GM12878 (cell line): ENCODE results near the gene ANKHD1. TPM values are rescaled to one million over a fixed set of nuclear protein-coding genes. Genes with fewer than 3 reads are reported as not detected.

Experiments used
- ATAC-seq: fragments of 200-7000 bp; cut with Tn5 transposase; 3 replicates; pipeline ENCODE4 v1.9.1; 2020; ENCODE audit warnings: mild to moderate bottlenecking, moderate library complexity
- BruUV-seq: library from RNA; stranded (reverse); fragments of 400-500 nt; replicated peaks from 2 replicates; lab custom pipeline; 2021; lab: Mats Ljungman, UMichigan
- CTCF ChIA-PET: fragments of 300-600 bp; sonication (Branson Sonifier 250); formaldehyde crosslinking; extraction: SDS; loops from one replicate; lab custom pipeline; 2021; ENCODE audit warnings: inconsistent platforms; lab: Yijun Ruan, JAX
- POLR2A ChIA-PET: fragments of 350-600 bp; formaldehyde crosslinking; extraction: SDS; loops from one replicate; lab custom pipeline; 2021; ENCODE audit warnings: inconsistent platforms; lab: Charles Lee
- RAD21 ChIA-PET: fragments of 300-600 bp; sonication (Branson Sonifier 250); formaldehyde crosslinking; loops from one replicate; lab custom pipeline; 2023; ENCODE audit warnings: antibody characterized with exemption; ENCODE audit not compliant: unreplicated experiment; lab: Charles Lee
- SMC1A ChIA-PET: fragments of 300-600 bp; sonication (Branson Sonifier 250); formaldehyde crosslinking; loops from one replicate; lab custom pipeline; 2023; ENCODE audit not compliant: unreplicated experiment, uncharacterized antibody; lab: Charles Lee
- DNase-seq: peaks from one replicate; pipeline ENCODE4 v3.0.0-alpha.2; 2011; ENCODE audit warnings: low read depth, low spot score
- FAIRE-seq: peaks from 3 replicates; lab custom pipeline; 2011; peaks lifted over from hg19 to GRCh38; lab: Jason Lieb, UNC
- H2AFZ ChIP-seq: 2 replicates; pipeline ENCODE4 v1.6.0; 2011; ENCODE audit warnings: low read depth, low read length, control low read depth; ENCODE audit not compliant: control insufficient read depth
- H3K27ac ChIP-seq: 2 replicates; pipeline ENCODE4 v1.5.1; 2011; ENCODE audit warnings: control low read depth; ENCODE audit not compliant: control insufficient read depth, insufficient read depth
- H3K27me3 ChIP-seq, 2 experiments: replicated peaks in 1 of 2; 2 replicates each; pipeline versions ENCODE4 v1.6.0 to v1.6.1; 2011; ENCODE audit warnings: low read length in 1 of 2; ENCODE audit not compliant: control insufficient read depth in 2 of 2, insufficient read depth in 2 of 2
- H3K36me3 ChIP-seq, 2 experiments: 2 replicates each; pipeline ENCODE4 v1.5.1; 2011; ENCODE audit warnings: low read length in 1 of 2; ENCODE audit not compliant: control insufficient read depth in 2 of 2, insufficient read depth in 2 of 2
- H3K4me1 ChIP-seq: 2 replicates; pipeline ENCODE4 v1.6.1; 2011; ENCODE audit warnings: mild to moderate bottlenecking, low read length, moderate library complexity, mixed read lengths; ENCODE audit not compliant: control insufficient read depth, insufficient read depth
- H3K4me2 ChIP-seq: 2 replicates; pipeline ENCODE4 v1.6.0; 2011; ENCODE audit warnings: control low read depth; ENCODE audit not compliant: control insufficient read depth, insufficient read depth
- H3K4me3 ChIP-seq: fragments of 200-600 bp; sonication (generic); 2 replicates; pipeline ENCODE4 v1.5.1; 2016
- H3K79me2 ChIP-seq: 2 replicates; pipeline ENCODE4 v1.6.0; 2011; ENCODE audit warnings: low read length; ENCODE audit not compliant: control insufficient read depth, insufficient read depth
- H3K9ac ChIP-seq: 2 replicates; pipeline ENCODE4 v1.8.0; 2011; ENCODE audit warnings: low read length, control low read depth, mixed read lengths; ENCODE audit not compliant: control insufficient read depth, insufficient read depth
- H3K9me3 ChIP-seq: replicated peaks from 3 replicates; pipeline ENCODE4 v1.5.1; 2011; ENCODE audit warnings: mild to moderate bottlenecking, low read length; ENCODE audit not compliant: control insufficient read depth, insufficient read depth
- H4K20me1 ChIP-seq: 2 replicates; pipeline ENCODE4 v1.6.0; 2011; ENCODE audit not compliant: control insufficient read depth, insufficient read depth
- PBX3 ChIP-seq: IDR thresholded peaks from 2 replicates; pipeline ENCODE4 v1.6.1; 2011; ENCODE audit warnings: mild to moderate bottlenecking, low read depth, low read length, moderate library complexity; ENCODE audit not compliant: insufficient replicate concordance
- USF1 ChIP-seq: IDR thresholded peaks from 2 replicates; pipeline ENCODE4 v1.6.1; 2011; ENCODE audit warnings: borderline replicate concordance, low read depth, mild to moderate bottlenecking, moderate library complexity, mixed read lengths, low read length; ENCODE audit not compliant: insufficient read depth; ENCODE audit errors: extremely low read length
- ZNF384 ChIP-seq: IDR thresholded peaks from 2 replicates; pipeline ENCODE4 v1.6.1; 2012; ENCODE audit warnings: low read depth, mild to moderate bottlenecking, low read length, improper control_type of control experiment, borderline replicate concordance
- ZNF592 ChIP-seq: fragments of 450-650 bp; IDR thresholded peaks from 2 replicates; pipeline ENCODE4 v1.6.1; 2017; ENCODE audit warnings: mild to moderate bottlenecking, moderate library complexity
- whole genome bisulfite sequencing: methylation state at CpG from one replicate; pipeline ENCODE4 v1.1.6; 2016; ENCODE audit warnings: low lambda C conversion rate; ENCODE audit not compliant: insufficient replicate concordance, insufficient coverage; ENCODE audit errors: missing lambda C conversion rate; 5-methylcytosine and 5-hydroxymethylcytosine counted together
- in situ Hi-C: fragments of 300-500 bp; cut with MboI; formaldehyde crosslinking; loops from 9 replicates; pipeline ENCODE4 v1.14.3; 2018; ENCODE audit warnings: mixed read lengths
- intact Hi-C: fragments of 100-400 bp; cut with micrococcal nuclease; formaldehyde crosslinking; loops from one replicate; pipeline ENCODE4 v1.14.2; 2022; ENCODE audit not compliant: unreplicated experiment
- polyA plus RNA-seq, 11 experiments: library from polyadenylated mRNA; depleted of rRNA in 4 of 11; unstranded in 6 of 11; stranded (reverse) in 5 of 11; fragments of >200 nt; fragmentation: Nextera tagmentation in 4 of 11; fragmentation: Illumina TruSeq in 1 of 11; extraction: Ambion mirVana in 4 of 11; extraction: Trizol in 1 of 11; gene quantifications; 1 replicate in 1 of 11; 2 replicates in 10 of 11; pipeline versions ENCODE4 v1.2.1 to v1.2.3, GENCODE V29; 2011 to 2016; ENCODE audit warnings: inconsistent platforms in 2 of 11, missing spikeins in 2 of 11, low read depth in 1 of 11
- total RNA-seq, 4 experiments: library from RNA; depleted of rRNA in 3 of 4; stranded (reverse); fragments of >200 nt in 3 of 4; fragmentation: Illumina TruSeq in 1 of 4; extraction: Trizol in 1 of 4; gene quantifications; 2 replicates each; pipeline versions ENCODE4 v1.2.1 to v1.2.3, GENCODE V29; 2013 to 2021

Gene ANKHD1
- total and polyA plus RNA-seq, 10 of the 15 experiments (the other 5 are each of a cell fraction or from before 2014, with no cell fraction given) = 31.6 to 96.8 (median 74.3) TPM

GRCh38 chr5:140565780-140566095, 164.1 kb downstream of the ANKHD1 start:
- in situ Hi-C loops (no loop called here), intact Hi-C loops (loop anchor here (2.0 kb wide), 1 partner anchor 145 kb away; no protein-coding TSS in a partner anchor)
- Histone ChIP-seq H3K27me3 (no peaks in the 10 kb centered on the region), H3K9ac (peak overlapping the region; percentile 92), H3K36me3 (peaks cover 6 to 8% of the 10 kb centered on the region in 2 experiments; a peak in 3 of 4 replicates), H3K4me1 (peaks cover 46% of the 10 kb centered on the region), H3K4me2 (peak overlapping the region; percentile 95), H3K4me3 (peak overlapping the region; percentile 89), H3K79me2 (peaks cover 45% of the 10 kb centered on the region), H3K27ac (peak overlapping the region; percentile 92), H2AFZ (no peak overlapping the region), H3K9me3 (no peaks in the 10 kb centered on the region), H4K20me1 (no peaks in the 10 kb centered on the region)
- RAD21 ChIA-PET = interaction anchor here (0.6 to 1.4 kb wide), 3 partner anchors 19 to 156 kb away, joined by 3 to 7 read pairs (median 3); partner anchors contain the start of gene EIF4EBP3
- TF ChIP-seq USF1 (no peak), PBX3 (no peak), ZNF592 (no peak), ZNF384 (no peak)
- POLR2A ChIA-PET = interaction anchor here (0.6 to 2.3 kb wide), 7 partner anchors 10 to 131 kb away, joined by 3 to 6 read pairs (median 4); partner anchors contain the start of genes EIF4EBP3, IK and NDUFA2
- SMC1A ChIA-PET = interaction anchor here (0.8 to 1.5 kb wide), 7 partner anchors 8 to 156 kb away, joined by 3 to 7 read pairs (median 3); partner anchors contain the start of genes EIF4EBP3 and SRA1
- no peak for FAIRE-seq
- no peak for DNase-seq
- BruUV-seq = no TSS peak
- CTCF ChIA-PET = interaction anchor here (0.6 to 0.8 kb wide), 3 partner anchors 9 to 11 kb away, joined by 3 to 4 read pairs (median 3); no protein-coding TSS in a partner anchor
- no peak for ATAC-seq
- 96% methylated on average over 4 of the region's 4 CpGs for WGBS
